GM18907 (cell line): Measurements from ENCODE around the gene ANO5.

Experiments used
- ATAC-seq: cut with Tn5 transposase; IDR thresholded peaks from one replicate; pipeline ENCODE4 v1.9.1; 2021; ENCODE audit warnings: mild to moderate bottlenecking, moderate library complexity; ENCODE audit not compliant: unreplicated experiment

ANO5 gene

GRCh38 chr11:22192642-22193347, at the start of gene ANO5:
ANO5 (plus strand) TSS chr11:22193085; CDS start chr11:22193493, 408 bp downstream.
- ATAC-seq, result peak; percentile 59

GRCh38 chr11:22151649-22152197, 41.2 kb upstream of the ANO5 start:
- ATAC-seq, result no peak

GRCh38 chr11:22157531-22157930, 35.4 kb upstream of the ANO5 start:
- ATAC-seq, result no peak

- no peak for ATAC-seq
Measured at GRCh38 chr11:22161489-22161888, 31.4 kb upstream of the ANO5 start.

- peak; percentile 3 for ATAC-seq
Measured at GRCh38 chr11:22162756-22163155, 30.1 kb upstream of the ANO5 start.

- ATAC-seq, result peak; percentile 92
Measured at GRCh38 chr11:22163394-22163797, 29.5 kb upstream of the ANO5 start.

GRCh38 chr11:22165087-22165486, 27.8 kb upstream of the ANO5 start:
- no peak for ATAC-seq

GRCh38 chr11:22165759-22166513, 26.9 kb upstream of the ANO5 start:
- ATAC-seq, result no peak

- no peak for ATAC-seq
Measured at GRCh38 chr11:22169833-22170232, 23.1 kb upstream of the ANO5 start.

- no peak for ATAC-seq
Measured at GRCh38 chr11:22173532-22173931, 19.4 kb upstream of the ANO5 start.

GRCh38 chr11:22177186-22177585, 15.7 kb upstream of the ANO5 start:
- ATAC-seq, result no peak

- no peak for ATAC-seq
Measured at GRCh38 chr11:22179626-22180025, 13.3 kb upstream of the ANO5 start.

GRCh38 chr11:22180131-22180530, 12.8 kb upstream of the ANO5 start:
- no peak for ATAC-seq

- ATAC-seq, result no peak
Measured at GRCh38 chr11:22189660-22190059, 3.2 kb upstream of the ANO5 start.

GRCh38 chr11:22190827-22191463, 1.9 kb upstream of the ANO5 start:
- ATAC-seq, result peak; percentile 56

- no peak for ATAC-seq
Measured at GRCh38 chr11:22192289-22192641, 620 bp upstream of the ANO5 start.

GRCh38 chr11:22193348-22194051, 615 bp downstream of the ANO5 start:
- peak; percentile 36 for ATAC-seq

- no peak for ATAC-seq
Measured at GRCh38 chr11:22194306-22194705, 1.4 kb downstream of the ANO5 start.

- no peak for ATAC-seq
Measured at GRCh38 chr11:22194907-22195306, 2.0 kb downstream of the ANO5 start.

- ATAC-seq, result no peak
Measured at GRCh38 chr11:22197139-22198005, 4.5 kb downstream of the ANO5 start.
